Stimulated activated CD4-positive, alpha-beta T cell treated with anti-CD3 and anti-CD28 coated beads, Interleukin-2, amount 100 ng/mL, for 48 hours (primary cell): ENCODE results near the gene UBE2F.
"Not testable (repeated sequence)": the region's sequence is repeated elsewhere in the genome, so short reads cannot be mapped to it uniquely, and the experiment has no call there.

Source experiments
- DNase-seq, 2 donors: peaks; one replicate each; pipeline ENCODE4 v3.0.0-alpha.2; 2020

Gene UBE2F

DNA sequence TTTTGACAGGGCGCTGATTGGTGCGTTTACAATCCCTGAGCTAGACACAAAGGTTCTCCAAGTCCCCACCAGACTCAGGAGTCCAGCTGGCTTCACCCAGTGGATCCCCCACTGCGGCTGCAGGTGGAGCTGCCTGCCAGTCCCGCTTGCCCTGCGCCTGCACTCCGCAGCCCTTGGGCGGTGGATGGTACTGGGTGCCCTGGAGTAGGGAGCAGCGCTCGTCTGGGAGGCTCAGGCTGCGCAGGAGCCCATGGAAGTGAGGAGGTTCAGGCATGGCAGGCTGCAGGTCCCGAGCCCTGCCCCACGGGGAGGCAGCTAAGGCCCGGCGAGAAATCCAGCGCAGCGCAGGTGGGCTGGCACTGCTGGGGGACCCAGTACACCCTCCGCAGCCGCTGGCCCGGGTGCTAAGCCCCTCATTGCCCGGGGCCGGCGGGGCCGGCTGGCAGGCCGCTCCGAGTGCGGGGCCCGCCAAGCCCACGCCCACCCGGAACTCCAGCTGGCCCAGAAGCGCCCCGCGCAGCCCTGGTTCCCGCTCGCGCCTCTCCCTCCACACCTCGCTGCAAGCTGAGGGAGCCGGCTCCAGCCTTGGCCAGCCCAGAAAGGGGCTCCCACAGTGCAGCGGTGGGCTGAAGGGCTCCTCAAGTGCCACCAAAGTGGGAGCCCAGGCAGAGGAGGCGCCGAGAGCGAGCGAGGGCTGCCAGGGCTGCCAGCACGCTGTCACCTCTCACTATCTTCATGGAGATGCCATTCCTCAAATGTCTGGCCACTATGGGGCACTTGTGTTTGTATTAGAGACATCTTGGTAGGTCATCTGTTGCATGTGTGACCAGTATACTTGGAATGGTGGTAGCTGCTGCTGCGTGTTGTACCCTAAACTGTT lies 91.1 kb downstream of the UBE2F start:
- DNase-seq, result not testable (repeated sequence)

DNA sequence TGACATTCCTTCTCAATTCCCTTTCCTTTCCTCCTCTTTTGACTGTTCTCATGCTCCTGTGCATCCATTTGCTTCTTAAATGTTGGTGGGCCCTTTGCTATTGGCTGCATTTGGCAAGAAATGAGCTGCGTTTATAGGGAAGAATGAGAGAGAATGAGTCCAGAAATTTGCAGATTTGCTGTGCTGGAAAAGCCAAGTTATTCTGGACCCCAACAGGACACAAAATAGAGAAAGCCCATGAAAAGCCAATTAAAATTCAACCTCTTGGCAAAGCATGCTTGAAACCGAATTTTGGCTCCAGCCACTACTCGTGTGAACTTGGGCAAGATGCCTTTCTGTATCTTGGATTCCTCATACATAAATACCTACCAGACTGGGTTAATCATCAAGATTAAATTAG lies 92.7 kb downstream of the UBE2F start:
- DNase-seq, result no peak

GRCh38 chr2:238060096-238060541 lies 93.3 kb downstream of the UBE2F start:
- no peak for DNase-seq

DNA sequence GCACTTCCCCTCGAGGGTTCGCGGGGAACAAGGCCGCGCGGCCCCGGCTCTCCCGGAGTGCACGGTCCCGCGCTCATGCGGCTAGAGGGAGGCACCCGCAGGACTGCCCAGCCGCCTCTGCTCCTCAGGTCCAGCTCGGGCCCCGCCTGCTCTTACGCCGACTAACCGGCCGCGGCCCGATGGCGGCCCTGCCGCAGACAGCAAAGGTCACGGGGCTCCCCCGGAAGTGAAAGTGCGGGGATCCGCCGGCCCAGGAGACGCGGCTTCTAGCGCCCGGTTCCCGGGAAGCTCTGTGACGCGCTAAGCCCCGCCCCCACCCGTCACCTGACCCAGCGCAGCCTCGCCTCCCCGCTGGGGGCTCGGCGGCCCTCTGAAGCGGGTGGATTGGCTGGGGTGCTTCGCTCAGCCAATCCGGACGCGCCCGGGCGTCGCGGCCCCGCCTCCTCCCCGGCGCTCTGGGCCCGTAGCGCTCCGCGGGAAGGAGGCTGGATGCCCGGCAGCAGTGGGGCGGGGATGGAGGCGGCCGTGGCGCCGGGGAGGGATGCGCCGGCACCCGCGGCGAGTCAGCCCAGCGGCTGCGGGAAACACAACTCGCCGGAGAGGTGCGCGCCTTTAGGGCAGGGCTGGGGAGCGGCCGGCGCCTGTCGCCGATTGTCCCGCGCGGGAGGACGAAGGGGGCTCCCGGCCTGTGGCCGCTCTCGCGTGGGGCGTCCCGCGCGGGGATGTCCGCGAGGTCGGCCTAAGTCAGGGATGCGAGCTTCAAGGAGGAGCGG lies 93.9 kb downstream of the UBE2F start, which contains the start of gene SCLY:
SCLY (plus strand) TSS at position 460 of the 773 bp plus-strand sequence; CDS start at position 514, 54 bp downstream.
- DNase-seq, result peak; percentile 92 to 96

DNA sequence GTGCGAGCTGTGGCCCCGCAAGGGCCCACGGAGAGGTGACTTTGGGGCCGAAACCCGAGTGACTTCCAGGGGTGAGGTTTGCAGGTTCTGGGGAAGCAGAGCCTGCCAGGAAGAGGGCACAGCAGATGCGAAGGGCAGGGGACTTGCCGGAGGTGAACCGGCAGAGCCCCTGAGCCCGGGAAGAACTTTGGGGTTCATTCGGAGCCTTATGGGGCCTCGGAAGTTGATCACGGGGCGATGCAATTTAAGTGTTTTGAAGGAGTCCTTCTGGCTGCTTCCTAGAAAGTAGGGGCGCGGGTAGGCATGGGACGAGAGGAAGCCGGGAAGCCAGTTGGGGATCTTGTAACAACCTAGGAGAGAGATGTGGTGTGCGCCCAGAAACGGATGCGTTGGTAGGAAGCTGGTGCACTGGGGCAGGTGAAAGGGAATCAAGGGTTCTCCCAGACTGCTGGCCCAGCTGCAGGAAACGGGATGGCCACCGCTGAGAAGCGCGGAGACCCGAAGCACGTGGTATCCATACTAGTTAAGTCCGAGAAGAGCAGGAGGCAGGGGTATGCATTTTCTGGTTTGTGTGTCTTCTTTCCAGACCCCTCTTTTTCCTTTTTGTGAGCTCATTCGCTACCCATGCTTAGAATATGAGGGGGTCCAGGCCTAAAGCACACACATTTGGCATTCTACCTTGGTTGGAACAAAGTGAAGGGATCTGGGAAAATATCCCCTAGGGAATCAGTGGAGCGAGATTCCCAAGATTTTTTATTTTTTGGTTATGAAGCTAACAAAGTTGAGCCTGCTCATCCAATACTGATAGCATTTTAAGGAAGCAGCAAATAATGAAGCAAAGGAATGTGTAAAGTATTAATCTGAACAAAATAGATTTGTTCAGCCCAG lies 94.7 kb downstream of the UBE2F start:
- peak; percentile 18 to 20 for DNase-seq

DNA sequence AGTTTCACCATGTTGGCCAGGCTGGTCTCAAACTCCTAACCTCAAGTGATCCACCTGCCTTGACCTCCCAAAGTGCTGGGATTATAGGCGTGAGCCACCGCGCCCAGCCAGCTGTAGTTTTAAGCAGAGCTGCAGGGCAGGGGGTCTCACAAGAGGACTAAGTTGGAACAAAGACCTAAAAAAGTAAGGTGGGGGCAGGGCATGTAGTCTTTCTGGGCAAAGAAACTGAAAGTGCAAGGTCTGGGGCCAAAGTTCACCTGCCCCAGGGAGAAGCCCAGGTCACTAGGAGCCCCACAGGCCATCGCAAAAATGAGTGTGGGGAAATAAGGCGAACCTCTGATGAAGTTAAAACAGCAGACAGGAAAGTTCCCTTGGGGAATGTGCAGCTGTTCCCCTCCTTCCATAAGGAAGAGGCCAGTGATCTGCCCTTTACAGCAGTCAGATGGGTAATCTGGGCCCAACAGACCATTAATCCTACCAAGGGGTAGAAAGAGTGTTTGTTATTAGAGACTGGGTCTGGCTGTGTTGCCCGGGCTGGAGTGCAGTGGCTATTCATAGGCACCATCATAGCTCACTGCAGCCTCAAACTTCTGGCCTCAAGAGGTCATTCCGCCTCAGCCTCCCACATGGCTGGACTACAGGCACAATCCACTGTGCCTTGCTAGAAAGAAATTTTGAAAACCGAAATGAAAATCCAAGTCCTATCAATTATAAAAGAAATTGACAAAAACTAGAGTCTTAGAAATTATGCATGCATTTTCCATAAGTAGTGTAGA lies 96.8 kb downstream of the UBE2F start:
- no peak for DNase-seq

DNA sequence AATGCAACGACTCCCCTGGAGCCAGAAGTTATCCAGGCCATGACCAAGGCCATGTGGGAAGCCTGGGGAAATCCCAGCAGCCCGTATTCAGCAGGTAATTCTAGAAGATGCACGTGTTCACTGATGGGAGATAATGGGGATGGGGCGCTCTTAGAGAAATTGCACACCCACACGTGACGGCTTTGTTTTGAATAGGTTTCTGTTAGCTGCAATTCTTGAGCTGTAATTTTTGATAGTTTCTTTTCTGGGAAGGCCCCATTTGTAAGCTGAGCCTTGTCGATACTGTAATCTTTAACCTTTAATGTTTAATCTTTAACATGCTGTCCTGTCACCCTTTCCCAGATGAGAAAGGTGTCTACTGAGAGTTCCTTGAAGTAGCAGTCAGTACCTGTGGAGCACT lies 97.6 kb downstream of the UBE2F start:
- DNase-seq, result no peak

GRCh38 chr2:238065071-238065846 lies 98.4 kb downstream of the UBE2F start:
- DNase-seq, result no peak

DNA sequence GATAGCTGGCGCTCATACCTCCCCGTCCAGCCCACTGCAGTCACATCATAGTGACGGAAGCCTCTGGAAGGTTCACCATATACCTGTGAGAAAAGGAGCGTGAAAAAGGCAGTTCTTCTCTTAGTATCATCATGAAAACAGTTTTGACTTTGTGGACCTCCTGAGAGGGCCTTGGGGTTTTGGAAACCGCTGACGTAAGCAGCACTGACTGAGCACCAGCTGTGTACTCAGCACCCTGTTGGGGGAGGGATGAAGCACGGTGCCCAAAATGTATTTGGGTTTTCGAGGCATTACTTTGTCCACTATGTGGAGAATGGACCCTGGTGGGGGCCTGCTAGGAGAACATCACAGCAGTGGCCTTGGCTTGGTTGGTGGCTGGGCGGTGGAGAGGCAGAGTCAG lies 99.4 kb downstream of the UBE2F start:
- no peak for DNase-seq

- peak; percentile 20 to 31 for DNase-seq
Observed at GRCh38 chr2:238066718-238067117, 99.9 kb downstream of the UBE2F start.

- no peak for DNase-seq
Observed at GRCh38 chr2:238067939-238068338, 101.1 kb downstream of the UBE2F start.

- DNase-seq, result no peak
Observed at GRCh38 chr2:238069021-238069709, 102.4 kb downstream of the UBE2F start.

DNA sequence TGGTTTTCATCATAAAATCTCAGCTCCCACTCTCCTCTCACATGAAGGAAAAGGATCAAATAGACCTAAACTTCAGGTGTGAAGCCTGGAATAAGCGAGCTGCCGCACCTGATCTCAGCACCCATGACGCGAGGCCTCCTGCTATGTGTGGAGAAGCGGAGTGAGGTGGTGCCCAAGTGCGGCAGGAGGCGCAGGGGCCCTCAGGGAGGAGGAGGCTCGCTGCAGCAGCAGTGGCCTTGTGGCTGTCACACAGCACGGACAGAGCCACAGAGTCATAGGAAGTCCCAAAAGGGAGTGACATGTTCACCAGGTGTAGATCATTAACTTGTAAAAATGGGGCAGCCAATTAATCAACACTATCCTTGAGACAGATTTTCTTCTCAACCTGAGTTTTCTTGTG lies 103.1 kb downstream of the UBE2F start:
- no peak for DNase-seq

DNA sequence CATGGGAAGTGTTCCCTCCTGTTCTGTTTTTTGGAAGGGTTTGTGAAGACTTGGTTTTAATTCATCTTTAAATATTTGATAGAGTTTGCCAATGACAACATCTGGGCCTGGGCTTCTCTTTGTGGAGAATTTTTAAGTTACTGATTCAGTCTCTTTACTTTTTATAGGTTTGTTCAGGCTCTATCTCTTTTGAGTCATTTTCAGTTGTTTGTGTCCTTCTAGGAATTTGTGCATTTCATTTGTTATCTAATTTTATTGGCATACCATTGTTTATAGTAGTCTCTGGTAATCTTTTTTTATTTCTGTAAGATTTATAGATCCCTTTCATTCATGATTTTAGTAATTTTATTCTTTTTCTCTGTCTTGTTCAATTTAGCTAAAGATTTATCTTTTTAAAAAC lies 108.6 kb downstream of the UBE2F start:
- DNase-seq, result no peak

DNA sequence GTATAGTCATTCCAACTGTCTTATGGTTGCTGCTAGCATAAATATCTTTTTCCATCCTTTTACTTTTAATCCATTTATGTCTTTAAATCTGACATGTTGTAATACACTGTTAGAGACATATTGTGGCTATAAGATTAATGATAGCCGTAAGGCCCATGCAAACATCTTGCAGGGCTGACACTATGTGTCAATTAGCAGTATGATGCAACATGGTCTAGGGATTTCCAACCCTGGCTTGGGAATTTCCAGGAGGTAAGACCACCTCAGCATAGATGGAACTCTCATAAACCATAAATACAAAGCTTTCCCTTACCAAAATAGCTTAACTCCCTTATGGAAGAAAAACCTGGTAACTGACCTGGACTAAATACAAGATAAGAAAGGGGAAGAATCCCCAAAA lies 110.5 kb downstream of the UBE2F start:
- DNase-seq, result no peak

DNA sequence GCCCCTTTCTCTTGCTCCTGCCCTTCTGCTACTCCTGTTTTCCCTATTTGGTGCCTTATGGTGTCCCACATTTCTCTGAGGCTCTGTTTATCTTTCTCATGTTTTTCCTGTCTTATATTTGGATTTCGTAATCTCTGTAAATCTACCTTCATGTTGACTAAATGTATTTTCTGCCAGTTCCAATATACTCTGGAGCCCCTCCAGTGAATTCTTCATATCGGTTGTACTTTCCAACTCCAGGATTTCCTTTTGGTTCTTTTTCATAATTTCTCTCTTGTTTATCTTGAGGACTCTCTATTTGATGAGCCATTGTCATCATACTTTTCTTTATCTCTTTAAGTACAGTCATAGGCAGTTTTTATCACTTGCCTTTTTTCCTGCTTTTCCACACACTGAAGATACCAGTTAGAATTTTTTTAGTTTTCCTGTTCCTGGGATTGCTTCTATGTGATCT lies 113.1 kb downstream of the UBE2F start:
- no peak for DNase-seq

GRCh38 chr2:238080518-238080917 lies 113.7 kb downstream of the UBE2F start:
- DNase-seq, result no peak

- no peak for DNase-seq
Observed at GRCh38 chr2:238081150-238081549, 114.3 kb downstream of the UBE2F start.

GRCh38 chr2:238081561-238081960 lies 114.7 kb downstream of the UBE2F start:
- DNase-seq, result no peak

GRCh38 chr2:238082151-238082550 lies 115.3 kb downstream of the UBE2F start:
- DNase-seq, result no peak
